Skin epidermis (tissue), 12 donors: ENCODE measurements around the gene SLC10A7.

Experiments used
- H3K27ac ChIP-seq, 21 experiments: fragments of 200-600 bp; sonication (generic) in 11 of 21; one replicate each; pipeline ENCODE4 v1.5.0; 2020; ENCODE audit warnings: mild to moderate bottlenecking in 3 of 21, inconsistent platforms in 2 of 21, moderate library complexity in 2 of 21
- H3K4me3 ChIP-seq, 7 experiments: fragments of 200-600 bp; sonication (generic) in 2 of 7; one replicate each; pipeline ENCODE4 v1.5.0; 2020; ENCODE audit warnings: inconsistent platforms in 2 of 7, mild to moderate bottlenecking in 2 of 7, moderate library complexity in 1 of 7

SLC10A7 gene

DNA sequence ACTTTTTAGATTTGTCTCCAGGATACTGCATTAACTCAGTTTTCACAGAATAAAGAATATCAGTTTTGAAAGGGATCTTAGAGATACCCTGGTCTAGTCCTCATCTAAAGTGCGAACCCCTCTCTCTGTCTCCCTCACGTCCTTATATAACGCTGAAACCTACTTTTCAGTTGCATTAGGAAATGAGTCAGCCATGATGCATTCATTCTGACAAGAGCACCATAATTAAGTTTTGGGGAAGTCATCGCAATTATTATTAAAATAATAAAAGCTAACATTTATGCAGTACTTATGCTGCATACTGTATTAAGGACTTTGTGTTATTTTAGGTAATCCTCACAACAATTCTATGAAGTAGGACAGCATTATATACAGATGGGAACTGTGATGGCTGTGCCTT lies 191.3 kb downstream of the SLC10A7 start:
- H3K4me3 ChIP-seq: no peak overlapping the region
- no peak overlapping the region for H3K27ac ChIP-seq

DNA sequence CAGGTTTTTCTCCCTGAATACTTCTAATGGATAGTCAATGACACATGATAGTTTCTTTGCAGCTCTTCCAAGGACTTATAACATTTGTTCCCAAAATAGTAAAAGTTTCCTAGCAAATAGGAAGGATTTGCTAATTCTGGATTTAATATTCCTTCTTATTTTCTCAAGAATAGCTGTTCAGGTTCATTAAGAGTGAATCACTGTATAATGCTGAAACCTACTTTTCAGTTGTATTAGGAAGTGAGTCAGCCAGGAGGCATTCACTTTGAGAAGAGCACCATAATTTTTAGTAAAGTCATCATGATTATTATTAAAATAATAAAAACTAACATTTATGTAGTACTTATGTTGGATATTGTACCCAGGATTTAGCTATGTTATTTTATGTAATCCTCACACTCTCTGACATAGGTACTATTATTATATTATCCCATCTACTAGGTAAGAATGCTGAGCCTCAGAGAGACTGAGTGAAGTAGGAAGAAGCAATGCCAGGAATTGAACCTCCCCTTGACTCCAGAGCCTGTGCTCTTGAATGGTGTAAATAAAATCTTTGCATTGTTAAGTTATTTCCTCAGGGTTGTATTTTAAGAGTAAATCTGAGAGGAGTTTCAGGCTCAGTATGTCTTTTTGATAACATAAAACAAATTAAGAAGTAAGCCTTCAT lies 192.6 kb downstream of the SLC10A7 start:
- no peak overlapping the region for H3K4me3 ChIP-seq

DNA sequence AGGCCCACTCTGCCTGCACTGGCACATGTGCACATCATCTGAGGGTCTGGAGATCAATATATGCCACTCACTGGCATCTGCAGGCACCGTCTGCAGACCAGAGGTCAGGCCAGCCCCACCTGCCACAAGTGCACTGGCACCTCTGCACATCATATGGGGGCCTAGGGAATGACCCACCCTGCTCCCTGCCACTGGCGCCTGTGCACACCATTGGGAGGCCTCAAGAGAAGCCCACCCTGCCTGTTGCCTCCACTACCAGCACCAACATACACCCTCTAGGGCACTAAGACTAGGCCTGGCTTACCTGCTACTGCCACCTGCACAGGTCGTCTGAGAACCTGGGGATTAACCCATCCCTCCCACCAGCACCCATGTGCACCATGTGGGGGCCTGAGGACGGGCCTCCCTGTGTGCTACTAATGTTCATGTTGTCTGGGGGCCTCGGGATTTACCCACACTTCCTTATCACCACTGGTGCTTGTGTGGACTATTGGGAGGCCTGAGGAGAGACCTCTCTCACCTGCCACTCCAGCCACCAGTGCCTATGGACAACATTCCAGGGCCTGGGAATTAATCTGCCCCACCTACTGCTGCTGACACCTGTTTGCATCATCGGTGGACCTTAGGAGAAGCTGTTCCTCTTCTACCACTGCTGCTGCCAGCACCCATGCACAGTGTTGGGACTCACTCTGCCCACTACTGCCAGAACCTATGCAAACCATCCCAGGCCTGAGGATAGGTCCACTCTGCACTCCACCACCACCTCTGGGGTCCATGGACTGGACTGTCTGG lies 193.7 kb downstream of the SLC10A7 start:
- H3K4me3 ChIP-seq: no peak overlapping the region
- peak overlapping the region in 1 of 21 experiments; percentile 59 for H3K27ac ChIP-seq

More for the DNA sequence above, 192.6 kb downstream of the SLC10A7 start:
- H3K27ac ChIP-seq: peak overlapping the region in 2 of 21 experiments; percentile 27 to 59

DNA sequence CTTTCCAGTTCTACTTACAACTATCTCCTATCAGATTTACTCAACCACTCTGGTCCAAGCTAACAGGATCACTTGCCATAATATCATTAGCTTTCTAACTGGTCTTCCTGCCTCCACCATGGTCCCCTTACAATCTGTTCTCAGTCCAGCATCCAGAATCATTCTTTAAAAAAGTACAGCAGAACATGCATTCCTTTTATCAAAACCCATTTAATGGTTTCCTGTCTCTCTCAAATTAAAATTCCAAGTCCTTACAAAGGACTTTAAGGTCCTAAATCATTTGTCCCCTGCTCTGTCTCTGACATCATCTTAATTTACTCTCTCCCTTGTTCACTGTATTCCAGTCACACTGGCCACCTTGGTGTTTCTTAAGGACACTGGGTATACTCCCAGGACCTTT lies 202.8 kb downstream of the SLC10A7 start:
- H3K27ac ChIP-seq: no peak overlapping the region
- H3K4me3 ChIP-seq: no peak overlapping the region

DNA sequence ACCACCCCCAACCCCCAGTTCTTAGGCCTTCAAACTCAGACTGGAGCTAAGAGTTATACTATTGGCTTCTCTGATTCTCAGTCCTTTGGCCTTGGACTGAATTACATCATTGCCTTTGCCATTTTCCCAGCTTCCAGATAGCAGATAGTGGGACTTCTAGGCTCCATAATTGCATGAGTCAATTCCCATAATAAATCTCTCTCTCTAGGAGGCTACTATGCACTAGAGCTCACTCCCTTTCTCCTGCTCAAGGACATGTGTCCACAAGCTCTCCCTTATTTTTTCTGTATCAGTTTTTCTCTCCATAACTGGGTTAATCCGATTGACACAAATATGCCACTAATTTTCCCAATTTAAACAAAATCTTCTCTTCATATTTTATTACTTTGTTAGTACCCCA lies 204.0 kb downstream of the SLC10A7 start:
- no peak overlapping the region for H3K27ac ChIP-seq
- no peak overlapping the region for H3K4me3 ChIP-seq

DNA sequence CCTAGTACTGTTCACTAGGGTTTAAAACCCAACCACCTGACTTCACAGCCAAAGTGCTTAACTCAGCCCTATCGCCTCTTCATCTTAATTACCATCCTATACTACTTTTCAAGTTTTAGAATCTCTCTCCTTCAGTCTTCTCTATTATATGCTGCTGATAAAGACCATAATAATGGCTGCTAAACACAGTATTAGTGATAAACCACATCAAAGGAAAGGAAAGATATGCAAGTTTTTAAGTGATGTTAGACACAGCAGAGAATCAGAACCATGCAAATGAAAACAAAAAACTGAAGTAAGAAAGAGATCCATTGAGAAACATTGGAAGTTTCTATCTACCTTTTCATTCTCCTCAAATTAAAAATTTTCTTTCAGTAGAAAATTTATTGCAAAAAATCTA lies 206.6 kb downstream of the SLC10A7 start:
- Histone ChIP-seq H3K4me3 (no peak overlapping the region), H3K27ac (no peak overlapping the region)

DNA sequence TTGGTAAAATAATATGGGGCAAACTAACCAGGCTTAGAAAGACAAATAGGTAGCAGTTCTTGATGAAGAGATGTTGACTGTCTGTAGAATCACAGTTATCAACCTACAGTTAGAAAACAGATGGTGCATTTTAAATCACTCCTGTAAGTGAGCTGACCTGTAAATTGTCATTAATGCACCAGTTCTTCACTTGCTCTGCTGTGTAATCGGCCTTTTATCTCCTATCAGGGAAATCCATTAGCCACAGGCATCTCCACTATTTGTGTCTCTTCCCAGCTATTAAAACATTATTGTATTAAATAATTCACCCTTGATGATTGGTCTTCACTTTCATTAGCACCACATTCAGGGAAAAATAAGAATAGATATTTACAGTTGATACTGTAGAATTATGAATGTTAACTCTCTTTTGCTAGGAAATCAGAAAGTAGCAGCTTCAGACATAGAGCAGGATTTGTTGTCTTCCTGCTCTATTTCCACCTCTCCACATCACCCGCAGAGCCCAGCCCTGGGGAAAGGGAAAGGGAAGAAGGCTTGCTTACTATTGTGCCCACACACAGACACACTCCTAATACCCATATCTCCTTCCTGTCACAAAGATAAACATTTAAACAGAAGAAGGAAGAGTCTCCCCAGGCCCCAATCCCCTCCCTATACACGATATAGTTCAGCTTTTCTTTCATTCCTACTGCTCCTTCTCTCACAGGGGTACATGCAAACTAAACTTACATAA lies 210.3 kb downstream of the SLC10A7 start:
- no peak overlapping the region for H3K4me3 ChIP-seq
- no peak overlapping the region for H3K27ac ChIP-seq

DNA sequence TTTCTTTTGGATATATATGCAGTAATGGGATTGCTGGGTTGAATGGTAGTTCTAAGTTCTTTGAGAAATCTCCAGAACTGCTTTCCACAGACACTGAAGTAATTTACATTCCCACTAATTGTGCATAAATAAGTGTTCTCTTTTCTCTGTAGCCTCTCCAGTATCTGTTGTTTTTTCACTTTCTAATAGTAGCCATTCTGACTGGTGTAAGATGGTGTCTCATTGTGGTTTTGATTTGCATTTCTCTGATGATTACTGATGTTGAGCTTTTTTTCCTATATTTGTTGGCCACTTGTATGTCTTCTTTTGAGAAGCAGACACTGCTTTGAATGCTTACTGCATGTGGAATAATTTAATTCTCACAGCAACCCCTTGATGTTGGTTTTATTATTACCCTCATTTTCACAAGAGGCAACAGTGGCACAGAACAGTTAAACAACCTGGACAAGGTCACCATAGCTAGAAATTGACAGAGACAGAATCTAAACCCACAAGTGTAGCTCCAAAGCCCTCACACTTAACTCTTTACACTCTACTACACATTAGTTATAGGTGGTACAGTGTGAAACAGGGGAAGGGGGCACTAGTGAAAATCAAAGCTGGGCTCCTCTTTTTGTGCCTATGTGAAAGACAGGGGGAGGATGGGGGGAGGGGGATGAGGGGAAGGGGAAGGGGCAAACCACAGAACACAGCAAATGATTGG lies 211.3 kb downstream of the SLC10A7 start:
- peak overlapping the region in 1 of 21 experiments; percentile 10 for H3K27ac ChIP-seq
- no peak overlapping the region for H3K4me3 ChIP-seq

DNA sequence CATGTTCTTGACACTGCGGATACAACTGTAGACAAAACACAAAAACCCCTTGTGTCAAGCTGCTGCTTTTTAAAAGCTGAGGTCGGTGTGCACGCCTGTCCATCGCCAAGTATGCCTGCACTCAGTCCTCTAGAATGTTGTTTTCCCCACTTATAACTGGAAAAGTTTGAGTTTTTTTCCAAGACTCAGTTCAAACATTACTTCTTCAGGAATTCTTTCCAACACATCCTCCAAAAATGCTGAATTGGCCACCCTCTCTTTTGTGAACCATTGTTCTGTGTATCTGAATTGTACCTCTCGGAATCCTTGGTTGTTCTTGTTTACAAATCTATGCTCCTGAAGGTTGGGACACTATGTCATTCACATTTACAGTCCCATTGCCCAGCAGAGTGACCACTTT lies 212.8 kb downstream of the SLC10A7 start:
- Histone ChIP-seq H3K4me3 (no peak overlapping the region), H3K27ac (peak overlapping the region in 2 of 21 experiments; percentile 10 to 36)

DNA sequence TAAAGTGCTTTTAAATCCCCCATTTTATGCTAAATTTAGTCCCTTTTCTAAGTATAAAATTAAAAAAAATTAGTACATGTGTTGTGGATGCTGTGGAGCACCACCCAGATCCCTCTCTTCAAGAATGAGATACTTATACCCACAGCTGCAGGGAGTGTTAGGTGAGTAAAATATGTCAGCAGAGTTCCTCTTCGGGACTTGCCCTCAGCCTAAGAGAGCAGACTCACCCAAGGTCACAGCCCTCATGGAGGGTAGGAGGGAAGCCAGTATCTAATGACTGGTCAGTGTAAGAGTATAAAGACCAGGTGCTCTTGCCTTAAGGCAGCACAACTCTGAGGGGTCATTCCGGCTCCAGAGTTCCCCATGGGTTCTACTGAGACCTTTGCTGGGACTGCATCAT lies 218.9 kb downstream of the SLC10A7 start:
- Histone ChIP-seq H3K27ac (no peak overlapping the region), H3K4me3 (no peak overlapping the region)

DNA sequence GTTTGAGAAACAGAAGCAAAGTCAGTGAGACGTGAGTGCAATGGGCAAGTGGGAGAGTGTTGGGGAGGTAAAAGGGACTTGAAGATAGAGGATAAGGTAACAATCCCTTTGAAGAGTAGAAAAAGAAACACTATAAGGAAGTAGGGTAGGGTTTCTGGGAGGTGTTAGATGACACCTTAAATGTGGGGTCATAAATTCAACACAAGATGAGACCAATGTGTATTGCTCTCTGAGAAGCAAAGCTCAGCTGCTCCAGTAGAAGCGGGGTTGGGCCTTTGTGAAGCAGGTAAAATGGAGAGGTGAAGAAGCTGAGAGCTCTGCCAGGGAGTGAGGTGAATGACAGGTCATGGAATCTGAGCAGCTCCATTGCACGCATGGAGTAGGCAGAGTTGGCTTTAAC lies 222.1 kb downstream of the SLC10A7 start:
- no peak overlapping the region for H3K27ac ChIP-seq
- H3K4me3 ChIP-seq: no peak overlapping the region

DNA sequence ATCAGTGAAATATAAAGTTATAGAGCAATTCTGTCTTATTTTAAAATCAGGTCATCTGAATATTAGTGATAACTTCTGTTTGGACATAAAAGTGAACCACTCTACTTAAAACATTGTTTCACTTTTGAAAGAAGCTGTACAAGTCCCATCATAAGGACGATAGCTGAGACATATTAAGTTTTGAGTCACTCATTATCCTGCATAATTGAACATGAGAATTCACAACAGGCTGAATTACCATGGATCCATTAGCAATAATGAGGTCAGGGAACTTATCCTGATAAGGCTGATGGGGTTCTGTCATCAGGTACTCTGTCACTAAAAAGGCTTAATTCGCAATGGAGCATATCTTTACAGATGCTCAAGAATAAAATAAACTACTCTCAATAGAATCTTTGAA lies 227.0 kb downstream of the SLC10A7 start:
- no peak overlapping the region for H3K4me3 ChIP-seq
- H3K27ac ChIP-seq: no peak overlapping the region

DNA sequence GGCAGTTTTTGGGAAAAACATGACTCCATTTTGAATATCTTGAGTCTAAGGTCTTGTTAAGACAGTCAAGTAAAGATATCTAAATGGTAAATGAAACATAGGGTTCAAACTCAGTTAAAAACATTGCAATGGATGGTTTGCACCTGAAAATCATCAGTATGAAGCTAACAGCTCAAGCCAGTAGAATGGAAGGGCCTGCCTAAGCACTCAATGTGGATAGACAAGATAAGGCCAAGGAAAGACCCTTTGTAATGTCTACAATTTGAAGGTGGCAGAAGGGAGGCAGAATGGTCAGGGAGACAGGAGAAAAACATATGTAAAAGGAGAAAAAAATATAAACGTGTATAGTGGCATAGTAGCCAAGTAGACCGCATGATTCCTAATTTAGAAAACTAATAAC lies 229.2 kb downstream of the SLC10A7 start:
- Histone ChIP-seq H3K4me3 (no peak overlapping the region), H3K27ac (no peak overlapping the region)

DNA sequence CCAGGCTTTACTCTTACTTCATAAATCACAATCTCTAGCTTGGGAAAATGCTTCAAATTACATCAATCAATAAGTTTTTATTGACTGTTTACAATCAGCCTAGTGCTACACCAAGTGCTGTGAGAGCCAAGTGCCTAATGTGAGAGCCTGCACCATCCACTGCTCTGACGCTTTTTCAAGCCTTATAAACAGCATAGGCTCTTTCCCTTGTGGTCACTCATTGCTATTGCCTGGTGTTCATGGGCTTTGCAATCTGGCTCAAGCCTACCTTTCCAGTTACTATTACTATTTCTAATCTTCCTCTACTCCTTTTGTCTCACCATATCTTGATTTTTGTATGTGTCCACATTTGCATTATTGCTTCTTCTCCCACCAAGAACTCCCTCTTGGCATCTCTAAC lies 230.4 kb downstream of the SLC10A7 start:
- no peak overlapping the region for H3K27ac ChIP-seq

DNA sequence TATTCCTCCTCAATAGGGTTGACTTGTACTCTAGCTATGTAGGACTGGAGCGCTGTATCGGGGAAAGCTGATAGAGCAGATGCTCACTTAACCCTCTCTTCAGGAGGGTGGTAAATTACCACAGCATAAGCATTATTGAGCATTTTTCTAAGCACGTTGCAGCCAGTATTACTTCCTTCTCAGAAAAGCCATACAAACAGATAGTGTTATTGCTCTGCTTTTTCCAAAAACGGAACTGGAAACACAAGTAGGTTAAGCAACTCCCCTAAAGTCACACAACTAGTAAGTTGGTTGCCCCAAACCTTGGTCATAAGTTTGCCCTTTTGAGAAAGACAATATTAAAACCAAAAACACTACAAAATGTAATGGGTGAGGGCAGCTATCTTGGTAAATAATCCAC lies 233.5 kb downstream of the SLC10A7 start:
- Histone ChIP-seq H3K4me3 (no peak overlapping the region), H3K27ac (peak overlapping the region in 1 of 21 experiments; percentile 10)

More for the DNA sequence above, 230.4 kb downstream of the SLC10A7 start:
- H3K4me3 ChIP-seq: no peak overlapping the region

DNA sequence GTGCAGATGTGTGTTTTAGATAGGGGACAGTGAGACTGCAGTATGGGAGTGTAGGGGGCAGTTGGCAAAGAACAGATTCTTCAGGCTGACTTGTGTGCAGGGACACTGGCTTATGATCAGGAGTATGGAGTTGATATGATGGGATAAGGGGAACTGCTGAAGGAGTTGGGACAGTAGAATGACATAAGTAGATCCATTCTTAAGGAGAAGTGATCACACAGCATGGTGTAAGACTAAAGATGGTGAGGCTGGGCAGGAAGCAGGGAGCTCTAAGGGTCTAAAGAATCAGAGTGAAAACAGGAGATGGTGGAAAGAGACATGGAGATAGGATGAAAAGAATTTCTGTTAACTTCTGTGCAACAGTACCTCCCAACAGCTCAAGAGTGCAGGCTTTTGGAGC lies 236.7 kb downstream of the SLC10A7 start:
- no peak overlapping the region for H3K4me3 ChIP-seq
- no peak overlapping the region for H3K27ac ChIP-seq

DNA sequence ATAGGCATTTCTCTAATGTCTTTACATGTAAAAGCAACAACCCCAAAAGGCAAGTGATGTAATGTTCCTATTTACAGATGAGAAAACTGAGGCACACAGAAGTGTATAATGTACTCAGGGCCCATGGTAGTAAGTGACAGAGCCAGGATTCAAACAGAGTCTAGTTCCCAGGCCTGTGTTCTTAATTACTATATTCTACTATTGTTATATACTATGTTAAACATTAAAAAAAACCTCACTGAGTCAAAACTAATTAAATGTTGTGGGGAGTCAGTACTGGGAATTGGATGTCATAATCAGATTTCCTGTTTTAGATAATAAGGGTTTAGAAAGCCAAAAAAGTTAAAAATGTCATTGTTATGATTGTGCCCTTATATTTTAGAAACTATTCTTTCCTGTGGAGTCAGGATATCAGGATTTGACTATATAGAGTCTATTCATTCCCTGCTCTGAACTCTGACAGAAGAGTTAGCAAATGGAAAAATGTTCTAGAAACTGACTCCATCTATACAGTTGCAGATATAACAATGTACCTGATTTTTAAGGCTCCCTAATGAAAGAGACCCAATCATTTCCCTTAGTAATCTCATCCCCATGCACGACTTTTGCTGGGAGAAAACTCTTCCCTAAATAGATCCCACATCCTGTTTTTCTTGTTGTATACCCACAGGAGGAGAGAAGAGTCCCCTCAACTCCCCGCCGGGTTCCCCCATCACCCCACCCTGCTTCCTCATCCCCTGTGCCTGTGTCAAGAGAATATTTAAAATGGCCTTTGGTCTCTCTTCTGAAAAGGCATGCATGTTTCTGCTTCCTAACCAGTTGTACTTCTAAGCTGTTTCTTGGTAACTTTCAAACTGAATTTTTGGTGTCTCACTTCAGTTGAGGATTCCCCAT lies 237.7 kb downstream of the SLC10A7 start:
- Histone ChIP-seq H3K4me3 (no peak overlapping the region), H3K27ac (peak overlapping the region in 1 of 21 experiments; percentile 4)

DNA sequence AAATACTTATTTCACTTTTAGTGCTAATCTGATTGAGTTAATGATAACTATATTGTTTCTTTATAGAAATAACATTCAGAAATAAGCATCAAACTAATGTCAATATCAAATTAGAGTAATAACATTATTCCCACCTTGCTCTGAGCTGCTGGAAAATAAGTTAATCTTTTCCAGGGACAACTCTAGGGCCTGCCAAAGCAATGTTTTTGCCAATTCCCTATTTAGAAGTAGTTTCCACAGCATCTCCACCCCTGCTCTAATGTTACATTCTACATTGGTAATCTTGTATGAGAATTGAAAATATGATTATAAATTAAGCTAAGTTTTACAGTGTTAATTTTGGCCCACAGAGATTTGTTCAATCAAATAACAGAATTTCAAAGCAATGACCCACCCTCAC lies 239.1 kb downstream of the SLC10A7 start:
- H3K4me3 ChIP-seq: no peak overlapping the region
- no peak overlapping the region for H3K27ac ChIP-seq

DNA sequence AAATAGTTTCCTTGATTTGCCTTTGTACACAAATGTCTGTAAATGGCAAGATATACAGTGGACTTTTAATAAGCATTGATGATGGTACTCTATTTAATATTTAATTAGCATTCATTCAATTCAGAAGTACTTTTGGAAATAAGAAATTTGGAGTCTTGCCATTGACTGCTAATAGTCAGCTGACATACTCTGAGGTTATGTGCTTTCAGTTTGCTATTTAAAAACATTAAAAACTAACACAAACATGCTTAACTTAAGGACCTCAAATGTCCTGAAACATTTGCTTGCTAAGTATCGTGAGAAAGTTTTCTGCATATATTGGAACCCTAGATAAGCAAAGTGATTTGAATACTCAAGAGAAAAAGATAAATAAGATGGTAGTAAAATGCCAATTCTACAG lies 242.8 kb downstream of the SLC10A7 start:
- Histone ChIP-seq H3K27ac (no peak overlapping the region), H3K4me3 (no peak overlapping the region)
